ENCODE data around the gene CYTH4. TPM values are rescaled to one million over a fixed set of nuclear protein-coding genes. Genes with fewer than 3 reads are reported as not detected.

Gene CYTH4
- total and polyA plus RNA-seq, 10 of the 15 experiments (the other 5 are each of a cell fraction or from before 2014, with no cell fraction given), result 1.5 to 27.3 (median 16.9) TPM

DNA sequence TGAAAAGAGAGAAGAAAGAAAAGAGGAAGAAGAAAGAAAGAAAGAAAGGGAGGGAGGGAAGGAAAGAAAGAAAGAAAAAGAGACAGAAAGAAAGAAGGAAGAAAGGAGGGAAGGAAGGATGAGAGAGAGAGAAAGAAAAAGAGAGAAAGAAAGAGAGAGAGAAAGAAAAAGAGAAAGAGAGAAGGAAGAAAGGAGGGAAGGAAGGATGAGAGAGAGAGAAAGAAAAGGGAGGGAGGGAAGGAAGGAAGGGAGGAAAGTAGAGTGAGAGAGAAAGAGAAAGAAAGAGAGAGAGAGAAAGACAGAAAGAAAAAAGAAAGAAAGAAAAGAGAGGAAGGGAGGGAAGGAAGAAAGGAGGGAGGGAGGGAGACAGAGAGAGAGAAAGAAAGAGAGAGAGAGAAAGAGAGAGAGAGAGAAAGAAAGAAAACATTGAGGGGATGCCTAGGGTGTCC lies 26.7 kb upstream of the CYTH4 start (continued):
- TF ChIP-seq FOS (IDR thresholded peaks at IDR 0.05; ENCODE audit: borderline replicate concordance, extremely low read depth, insufficient read length) (no peak), IKZF2 (IDR thresholded peaks at IDR 0.05) (0 out of 4 replicates have a peak, but pooled peaks of 1 of the 2 experiments have one; percentile 12), IRF4 (IDR thresholded peaks at IDR 0.05; ENCODE audit: low read depth, low read length) (no peak), NFYB (IDR thresholded peaks at IDR 0.05; ENCODE audit: insufficient read depth, low read depth, low read length) (no peak), REST (IDR thresholded peaks at IDR 0.05; ENCODE audit: low read depth, low read length) (no peak)

- Histone ChIP-seq H3K4me3 (no peak overlapping the region), H3K4me1 (ENCODE audit: control insufficient read depth, insufficient read depth, low read length) (peaks cover 8% of the 10 kb centered on the region; the same call in 1 of the 2 replicates), H3K27me3 (replicated peaks in 1 of 2; ENCODE audit: control insufficient read depth in 2 of 2, insufficient read depth in 2 of 2, low read length in 1 of 2) (no peaks in the 10 kb centered on the region), H4K20me1 (ENCODE audit: control insufficient read depth, insufficient read depth) (no peaks in the 10 kb centered on the region), H3K4me2 (ENCODE audit: control insufficient read depth, insufficient read depth) (no peak overlapping the region), H3K9me3 (replicated peaks; ENCODE audit: control insufficient read depth, insufficient read depth, low read length) (no peaks in the 10 kb centered on the region), H3K9ac (ENCODE audit: control insufficient read depth, insufficient read depth, low read length) (no peak overlapping the region), H2AFZ (ENCODE audit: control insufficient read depth, low read depth, low read length) (peak overlapping the region; percentile 5), H3K27ac (ENCODE audit: control insufficient read depth, insufficient read depth) (no peak overlapping the region), H3K36me3 (ENCODE audit: control insufficient read depth in 2 of 2, insufficient read depth in 2 of 2, low read length in 1 of 2) (no peaks in the 10 kb centered on the region), H3K79me2 (ENCODE audit: control insufficient read depth, insufficient read depth, low read length) (no peaks in the 10 kb centered on the region)
- ChIA-PET CTCF (interaction anchor here (0.8 to 2.5 kb wide), 12 partner anchors 11 to 202 kb away, joined by 3 to 37 read pairs (median 4); partner anchors contain the start of gene RAC2), SMC1A (ENCODE audit: uncharacterized antibody, unreplicated experiment) (interaction anchor here (0.9 to 5.6 kb wide), 9 partner anchors 11 to 56 kb away, joined by 3 to 58 read pairs (median 5); partner anchors contain the start of gene RAC2), RAD21 (ENCODE audit: unreplicated experiment) (interaction anchor here (0.7 to 6.6 kb wide), 15 partner anchors 9 to 216 kb away, joined by 3 to 84 read pairs (median 3); partner anchors contain the start of gene RAC2), POLR2A (interaction anchor here (0.8 to 4.3 kb wide), 11 partner anchors 9 to 337 kb away, joined by 3 to 36 read pairs (median 4); partner anchors contain the start of gene RAC2)
- intact Hi-C loops (cut with micrococcal nuclease; ENCODE audit: unreplicated experiment) (loop anchor here (2.0 kb wide), 1 partner anchor 57 kb away; no protein-coding TSS in a partner anchor), in situ Hi-C loops (cut with MboI) (no loop called here)
- 14% methylated on average over 10 of the region's 10 CpGs for WGBS (ENCODE audit: insufficient coverage, insufficient replicate concordance, low lambda C conversion rate, missing lambda C conversion rate)
- no peak for DNase-seq (ENCODE audit: low read depth, low spot score)
- ATAC-seq, result peak; percentile 78
- no peak for FAIRE-seq
- BruUV-seq (replicated peaks), result no TSS peak
- TF ChIP-seq CBFB (IDR thresholded peaks at IDR 0.05; ENCODE audit: low read depth) (no peak), MEF2B (IDR thresholded peaks at IDR 0.05; ENCODE audit: partially characterized antibody, poor library complexity, severe bottlenecking) (peak; percentile 94), IKZF1 (conservative IDR thresholded peaks at IDR 0.05) (peak; percentile 85), RUNX3 (IDR thresholded peaks at IDR 0.05; ENCODE audit: low read length) (peak; percentile 14; the same call in 1 of the 2 replicates), RELA (IDR thresholded peaks at IDR 0.05; ENCODE audit: borderline replicate concordance, partially characterized antibody) (peak; percentile 27), MEF2A (IDR thresholded peaks at IDR 0.05; ENCODE audit: insufficient read depth, low read depth, low read length) (no peak), SMAD1 (IDR thresholded peaks at IDR 0.05; ENCODE audit: low read depth, partially characterized antibody) (no peak), RELB (IDR thresholded peaks at IDR 0.05; ENCODE audit: low read depth) (0 out of 2 replicates have a peak, but pooled peaks have one; percentile 42), FOXK2 (IDR thresholded peaks at IDR 0.05) (no peak)
- TF ChIP-seq, protein P1, sequence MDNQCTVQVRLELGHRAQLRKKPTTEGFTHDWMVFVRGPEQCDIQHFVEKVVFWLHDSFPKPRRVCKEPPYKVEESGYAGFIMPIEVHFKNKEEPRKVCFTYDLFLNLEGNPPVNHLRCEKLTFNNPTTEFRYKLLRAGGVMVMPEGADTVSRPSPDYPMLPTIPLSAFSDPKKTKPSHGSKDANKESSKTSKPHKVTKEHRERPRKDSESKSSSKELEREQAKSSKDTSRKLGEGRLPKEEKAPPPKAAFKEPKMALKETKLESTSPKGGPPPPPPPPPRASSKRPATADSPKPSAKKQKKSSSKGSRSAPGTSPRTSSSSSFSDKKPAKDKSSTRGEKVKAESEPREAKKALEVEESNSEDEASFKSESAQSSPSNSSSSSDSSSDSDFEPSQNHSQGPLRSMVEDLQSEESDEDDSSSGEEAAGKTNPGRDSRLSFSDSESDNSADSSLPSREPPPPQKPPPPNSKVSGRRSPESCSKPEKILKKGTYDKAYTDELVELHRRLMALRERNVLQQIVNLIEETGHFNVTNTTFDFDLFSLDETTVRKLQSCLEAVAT (IDR thresholded peaks at IDR 0.05), result no peak
These were observed 26.1 kb upstream of the CYTH4 start for GRCh38 chr22:37256075-37256726.

All from GM12878 (cell line).